HG02571 (cell line): ENCODE measurements around the gene HOXC9.

ENCODE experiments used
- ATAC-seq: cut with Tn5 transposase; IDR thresholded peaks from one replicate; pipeline ENCODE4 v1.9.1; 2021; ENCODE audit warnings: mild to moderate bottlenecking, moderate library complexity; ENCODE audit not compliant: unreplicated experiment

HOXC9 gene

GRCh38 chr12:54012631-54013409 is 12.9 kb downstream of the HOXC9 start:
- ATAC-seq, result no peak

GRCh38 chr12:54014377-54015017 is 14.5 kb downstream of the HOXC9 start:
- ATAC-seq, result no peak

GRCh38 chr12:54015018-54015931 is 15.3 kb downstream of the HOXC9 start:
- no peak for ATAC-seq

GRCh38 chr12:54016051-54016450 is 16.1 kb downstream of the HOXC9 start:
- no peak for ATAC-seq

- no peak for ATAC-seq
These were observed 16.6 kb downstream of the HOXC9 start for GRCh38 chr12:54016478-54016964.

- peak; percentile 34 for ATAC-seq
These were observed 17.2 kb downstream of the HOXC9 start for GRCh38 chr12:54017027-54017788.

GRCh38 chr12:54017878-54018467 is 18.0 kb downstream of the HOXC9 start:
- ATAC-seq, result peak; percentile 64

- ATAC-seq, result no peak
These were observed 18.6 kb downstream of the HOXC9 start for GRCh38 chr12:54018468-54018984.

GRCh38 chr12:54019091-54019811 is 19.3 kb downstream of the HOXC9 start:
- no peak for ATAC-seq

- ATAC-seq, result no peak
These were observed 20.1 kb downstream of the HOXC9 start for GRCh38 chr12:54019924-54020590.

GRCh38 chr12:54020591-54021405 is 20.8 kb downstream of the HOXC9 start:
- ATAC-seq, result no peak

GRCh38 chr12:54021432-54022013 is 21.6 kb downstream of the HOXC9 start:
- no peak for ATAC-seq

- ATAC-seq, result no peak
These were observed 23.3 kb downstream of the HOXC9 start for GRCh38 chr12:54022960-54023884.

- ATAC-seq, result no peak
These were observed 24.2 kb downstream of the HOXC9 start for GRCh38 chr12:54024127-54024526.

- ATAC-seq, result no peak
These were observed 24.8 kb downstream of the HOXC9 start for GRCh38 chr12:54024581-54025305.
